HEK293T (cell line): ENCODE data around the gene TUBGCP3.

ENCODE experiments used
- BHLHE40 ChIP-seq: fragments of 450-650 bp; IDR thresholded peaks from 2 replicates; pipeline ENCODE4 v1.6.1; 2016; ENCODE audit warnings: mild to moderate bottlenecking, moderate library complexity, borderline replicate concordance
- FOXA1 ChIP-seq: fragments of 450-650 bp; IDR thresholded peaks from 2 replicates; pipeline ENCODE4 v1.6.1; 2016; ENCODE audit warnings: mild to moderate bottlenecking
- FOXK2 ChIP-seq: fragments of 450-650 bp; IDR thresholded peaks from 2 replicates; pipeline ENCODE4 v1.6.1; 2016; ENCODE audit warnings: mild to moderate bottlenecking
- FOXM1 ChIP-seq: fragments of 450-650 bp; IDR thresholded peaks from 2 replicates; pipeline ENCODE4 v1.6.1; 2017; ENCODE audit warnings: mild to moderate bottlenecking, borderline replicate concordance
- NFRKB ChIP-seq: fragments of 450-650 bp; IDR thresholded peaks from 2 replicates; pipeline ENCODE4 v1.6.1; 2016; ENCODE audit warnings: mild to moderate bottlenecking, moderate library complexity
- SP1 ChIP-seq: fragments of 450-650 bp; IDR thresholded peaks from 2 replicates; pipeline ENCODE4 v1.6.1; 2017
- SUZ12 ChIP-seq: fragments of 450-650 bp; IDR thresholded peaks from 2 replicates; pipeline ENCODE4 v1.6.1; 2016; ENCODE audit warnings: mild to moderate bottlenecking
- TF ChIP-seq, protein P1 (sequence below): fragments of 450-650 bp; IDR thresholded peaks from 2 replicates; pipeline ENCODE4 v1.6.1; 2016

- TF ChIP-seq NFRKB, result no peak
- no peak for TF ChIP-seq BHLHE40
- no peak for TF ChIP-seq SUZ12
- TF ChIP-seq FOXM1, result no peak
- no peak for TF ChIP-seq FOXA1
- TF ChIP-seq FOXK2, result no peak
- no peak for TF ChIP-seq SP1
- TF ChIP-seq, protein P1, sequence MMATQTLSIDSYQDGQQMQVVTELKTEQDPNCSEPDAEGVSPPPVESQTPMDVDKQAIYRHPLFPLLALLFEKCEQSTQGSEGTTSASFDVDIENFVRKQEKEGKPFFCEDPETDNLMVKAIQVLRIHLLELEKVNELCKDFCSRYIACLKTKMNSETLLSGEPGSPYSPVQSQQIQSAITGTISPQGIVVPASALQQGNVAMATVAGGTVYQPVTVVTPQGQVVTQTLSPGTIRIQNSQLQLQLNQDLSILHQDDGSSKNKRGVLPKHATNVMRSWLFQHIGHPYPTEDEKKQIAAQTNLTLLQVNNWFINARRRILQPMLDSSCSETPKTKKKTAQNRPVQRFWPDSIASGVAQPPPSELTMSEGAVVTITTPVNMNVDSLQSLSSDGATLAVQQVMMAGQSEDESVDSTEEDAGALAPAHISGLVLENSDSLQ, result no peak
Observed at GRCh38 chr13:112637017-112637801, 49.3 kb upstream of the TUBGCP3 start.
